Prostate gland (tissue), 2 donors: Measurements from ENCODE around the gene ACTR5. TPM values are rescaled to one million over a fixed set of nuclear protein-coding genes. Genes with fewer than 3 reads are reported as not detected.

ENCODE experiments used
- DNase-seq: peaks from one replicate; pipeline ENCODE4 v3.0.0-alpha.2; 2019; ENCODE audit warnings: low spot score
- H3K27ac ChIP-seq, 2 donors: fragments of 200-600 bp; sonication (generic); 2 replicates each; pipeline ENCODE4 v1.5.1; 2017 to 2019
- H3K27me3 ChIP-seq: fragments of 200-600 bp; sonication (generic); replicated peaks from 2 replicates; pipeline ENCODE4 v1.5.1; 2019; ENCODE audit not compliant: insufficient read depth
- H3K36me3 ChIP-seq, 2 donors: fragments of 200-600 bp; sonication (generic); 1 replicate in 1 of 2; 2 replicates in 1 of 2; pipeline versions ENCODE4 v1.5.1 to v1.8.1; 2017 to 2019
- H3K4me1 ChIP-seq: fragments of 200-600 bp; sonication (generic); replicated peaks from 2 replicates; pipeline ENCODE4 v1.5.1; 2019
- H3K4me3 ChIP-seq, 2 donors: fragments of 200-600 bp; sonication (generic); 2 replicates each; pipeline ENCODE4 v1.5.1; 2017 to 2019
- H3K9me3 ChIP-seq: fragments of 200-600 bp; sonication (generic); 2 replicates; pipeline ENCODE4 v1.5.1; 2017
- CTCF ChIP-seq, 4 experiments: fragments of 200-600 bp in 2 of 4; fragments of 450-650 bp in 2 of 4; sonication (generic) in 2 of 4; IDR thresholded peaks; 1 replicate in 3 of 4; 2 replicates in 1 of 4; pipeline ENCODE4 v1.5.1; 2016 to 2019; ENCODE audit warnings: antibody characterized with exemption in 4 of 4, mild to moderate bottlenecking in 2 of 4, moderate library complexity in 2 of 4
- POLR2A ChIP-seq: fragments of 450-650 bp; IDR thresholded peaks from one replicate; pipeline ENCODE4 v1.6.1; 2016; ENCODE audit warnings: antibody characterized with exemption, mild to moderate bottlenecking
- POLR2AphosphoS5 ChIP-seq: sonication (generic); formaldehyde crosslinking; IDR thresholded peaks from one replicate; pipeline ENCODE4 v1.6.1; 2017; ENCODE audit warnings: antibody characterized with exemption
- WGBS: methylation state at CpG from one replicate; pipeline ENCODE4 v1.1.5; 2018; 5-methylcytosine and 5-hydroxymethylcytosine counted together
- intact Hi-C: fragments of 100-400 bp; cut with DNase I; formaldehyde crosslinking; loops from one replicate; pipeline ENCODE4 v1.14.2; 2022
- total RNA-seq, 2 donors: library from RNA; depleted of rRNA; stranded (reverse); fragments of >200 nt; gene quantifications; one replicate each; pipeline ENCODE4 v1.1.0, GENCODE V29; 2016

The ACTR5 gene
- total RNA-seq, 2 donors from 2014 or later, result 6.4 to 18.1 TPM

- peaks cover 53% of the 10 kb centered on the region for H3K27me3 ChIP-seq
- no peak for DNase-seq
- no peak overlapping the region for H3K4me3 ChIP-seq
Observed at GRCh38 chr20:38723017-38723847, 25.0 kb upstream of the ACTR5 start.

GRCh38 chr20:38723848-38724625, 24.2 kb upstream of the ACTR5 start, which contains the start of gene SLC32A1:
SLC32A1 (plus strand) TSS chr20:38724486; CDS start chr20:38724725, 239 bp downstream.
- no peaks in the 10 kb centered on the region for H3K9me3 ChIP-seq
- intact Hi-C loops, result no loop called here
- no peak for TF ChIP-seq POLR2A
- H3K27me3 ChIP-seq, result peaks cover 60% of the 10 kb centered on the region
- H3K4me3 ChIP-seq, result no peak within 1 kb of the TSS
- H3K27ac ChIP-seq, result no peak within 1 kb of the TSS
- WGBS, result 1% methylated on average over 67 of the region's 76 CpGs
- H3K36me3 ChIP-seq, result no peaks in the 10 kb centered on the region
- no peak for DNase-seq
- no peaks in the 10 kb centered on the region for H3K4me1 ChIP-seq

More at GRCh38 chr20:38723017-38723847, 25.0 kb upstream of the ACTR5 start:
- 2% methylated on average over 32 of the region's 56 CpGs for WGBS
- Histone ChIP-seq H3K27ac (no peak overlapping the region), H3K9me3 (no peaks in the 10 kb centered on the region), H3K36me3 (no peaks in the 10 kb centered on the region), H3K4me1 (no peaks in the 10 kb centered on the region)
- intact Hi-C loops, result no loop called here
- TF ChIP-seq CTCF (IDR thresholded peaks at IDR 0.05), result no peak
- TF ChIP-seq POLR2A, result no peak
- TF ChIP-seq POLR2AphosphoS5, result no peak

- no peak overlapping the region for H3K27ac ChIP-seq
- no peaks in the 10 kb centered on the region for H3K9me3 ChIP-seq
- H3K4me1 ChIP-seq, result no peaks in the 10 kb centered on the region
- DNase-seq, result no peak
- no peak overlapping the region for H3K4me3 ChIP-seq
- 2% methylated on average over 43 of the region's 46 CpGs for WGBS
- no peaks in the 10 kb centered on the region for H3K36me3 ChIP-seq
- H3K27me3 ChIP-seq, result peaks cover 61% of the 10 kb centered on the region
- intact Hi-C loops, result no loop called here
- no peak for TF ChIP-seq CTCF (IDR thresholded peaks at IDR 0.05)
- TF ChIP-seq POLR2AphosphoS5, result no peak
- no peak for TF ChIP-seq POLR2A
Observed at GRCh38 chr20:38724626-38725147, 23.6 kb upstream of the ACTR5 start.

GRCh38 chr20:38725148-38725901, 22.9 kb upstream of the ACTR5 start:
- no peaks in the 10 kb centered on the region for H3K9me3 ChIP-seq
- no peaks in the 10 kb centered on the region for H3K4me1 ChIP-seq
- WGBS, result 3% methylated on average over 33 of the region's 35 CpGs
- no peak for DNase-seq
- TF ChIP-seq POLR2A (no peak), POLR2AphosphoS5 (no peak), CTCF (IDR thresholded peaks at IDR 0.05) (no peak)
- intact Hi-C loops, result no loop called here
- no peaks in the 10 kb centered on the region for H3K36me3 ChIP-seq
- H3K27ac ChIP-seq, result no peak overlapping the region
- no peak overlapping the region for H3K4me3 ChIP-seq
- H3K27me3 ChIP-seq, result peaks cover 67% of the 10 kb centered on the region
